NCI-H2171 treated with DMSO at 0.1 percent for 48 hours (cell line): ENCODE data around the gene LRBA.
"Not testable (repeated sequence)": the region's sequence is repeated elsewhere in the genome, so short reads cannot be mapped to it uniquely, and the experiment has no call there.

Experiments used
- DNase-seq: peaks from one replicate; lab custom pipeline; 2025; lab: John Stamatoyannopoulos, UW

Gene LRBA

GRCh38 chr4:151014521-151015458, at the start of gene LRBA:
TSS of gene LRBA (minus strand) at chr4:151015284. CDS start at chr4:151014642, 642 bp downstream.
- peak; percentile 68 for DNase-seq

- DNase-seq = not testable (repeated sequence)
Measured at GRCh38 chr4:151063143-151063542, 48.1 kb upstream of the LRBA start.

DNA sequence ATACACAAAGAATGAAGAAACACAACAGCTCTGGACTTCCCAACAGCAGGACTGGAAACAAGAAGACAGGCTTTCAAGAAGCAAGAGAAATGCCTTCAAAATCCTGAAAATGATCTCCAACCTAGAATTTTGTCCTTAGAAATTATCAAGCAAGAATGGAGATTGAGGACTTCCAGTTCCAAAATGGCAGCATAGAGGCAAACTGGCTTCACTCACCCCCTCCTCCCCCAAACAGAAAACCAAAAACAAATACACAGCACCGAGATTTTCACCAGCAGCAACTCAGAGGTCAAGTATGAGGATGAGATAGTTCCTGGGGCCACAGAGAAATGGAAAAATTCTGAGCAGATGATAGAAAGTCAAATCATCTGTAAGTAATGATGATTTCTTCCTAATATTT, 40.5 kb upstream of the LRBA start:
- no peak for DNase-seq

DNA sequence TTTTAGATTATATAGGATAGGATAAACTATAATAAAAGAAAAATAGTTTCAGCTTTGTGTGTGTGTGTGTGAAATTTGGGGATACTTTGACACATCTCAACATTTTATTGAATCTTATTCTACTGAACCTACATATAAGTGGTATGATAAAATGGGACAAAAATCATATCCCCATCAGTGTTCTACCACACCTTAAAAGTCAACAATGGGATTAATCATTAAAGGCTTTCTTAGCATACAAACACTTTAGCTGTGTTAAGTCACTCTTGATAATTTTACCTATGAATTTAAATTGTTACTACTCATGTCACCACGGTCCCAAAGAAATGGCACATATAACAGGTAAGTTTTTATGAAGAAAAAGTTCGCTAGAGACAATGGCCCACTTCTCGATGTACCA, 37.7 kb upstream of the LRBA start:
- DNase-seq = no peak

- DNase-seq = no peak
Measured at GRCh38 chr4:151049430-151049884, 34.4 kb upstream of the LRBA start.

DNA sequence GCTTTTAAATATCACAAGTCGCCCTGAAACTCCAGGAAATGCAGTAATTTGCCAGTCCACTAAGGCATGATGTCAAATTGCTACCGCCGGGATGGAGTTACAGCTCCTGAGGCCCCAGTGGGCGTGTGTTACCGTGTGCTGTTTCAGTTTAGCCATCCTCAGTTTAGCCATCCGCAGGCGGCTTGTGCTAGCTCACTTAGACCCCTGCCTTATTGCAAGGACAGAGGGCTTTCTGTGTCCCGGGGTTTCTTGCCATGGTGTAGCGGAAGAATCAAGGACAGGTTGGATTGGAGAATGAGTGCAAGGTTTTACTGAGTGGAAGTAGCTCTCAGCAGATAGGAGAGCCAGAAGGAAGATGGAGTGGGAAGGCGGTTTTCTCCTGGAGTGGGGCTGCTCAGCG, 33.8 kb upstream of the LRBA start:
- no peak for DNase-seq

DNA sequence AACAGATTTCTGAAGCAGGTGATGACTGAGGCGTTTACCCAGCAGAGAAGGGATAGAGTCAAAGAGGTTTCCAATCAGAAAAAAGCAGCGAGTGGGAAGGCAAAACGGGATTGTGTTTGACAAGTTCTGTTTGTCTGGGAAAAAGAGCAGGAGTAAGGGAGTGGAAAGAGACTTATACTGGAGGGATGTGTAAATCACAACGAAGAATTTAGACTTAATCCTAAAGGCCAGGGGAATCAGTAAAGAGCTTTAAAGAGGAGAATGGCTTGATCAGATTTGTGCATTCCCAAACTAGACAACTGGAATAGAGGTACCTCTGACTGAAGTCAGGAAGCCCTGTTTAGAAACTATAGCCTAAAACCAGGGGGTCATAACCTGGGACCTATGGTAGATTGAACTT, 31.5 kb upstream of the LRBA start:
- no peak for DNase-seq

- no peak for DNase-seq
Measured at GRCh38 chr4:151045907-151046306, 30.8 kb upstream of the LRBA start.

DNA sequence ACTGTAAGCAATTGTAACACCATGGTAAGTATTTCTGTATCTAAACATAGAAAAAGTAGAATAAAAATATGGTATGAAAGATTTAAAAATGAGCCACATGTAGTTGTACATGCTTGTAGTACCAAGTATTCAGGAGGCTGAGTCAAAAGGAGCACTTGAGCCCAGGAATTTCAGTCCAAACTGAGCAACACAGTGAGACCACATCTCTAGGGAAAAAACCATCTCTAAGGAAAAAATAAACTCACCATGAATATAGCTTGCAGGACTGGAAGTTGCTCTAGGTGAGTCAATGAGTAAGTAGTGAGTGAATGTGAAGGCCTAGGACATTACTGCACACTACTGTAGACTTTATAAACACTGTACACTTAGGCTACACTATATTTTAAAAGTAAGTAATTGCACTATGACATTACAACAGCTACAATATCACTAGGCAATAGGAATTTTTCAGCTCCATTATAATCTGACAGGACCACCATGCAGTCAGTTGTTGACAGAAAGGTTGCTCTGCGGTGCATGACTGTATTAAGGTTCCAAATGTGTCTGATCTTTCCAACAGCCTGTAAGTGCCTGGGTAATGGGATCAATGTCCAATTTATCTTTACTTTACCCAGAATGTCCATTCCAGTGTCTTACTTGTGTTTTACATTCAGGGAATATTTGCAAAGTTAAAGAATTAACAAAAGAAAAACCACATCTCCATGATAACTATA, 28.9 kb upstream of the LRBA start:
- DNase-seq = no peak

DNA sequence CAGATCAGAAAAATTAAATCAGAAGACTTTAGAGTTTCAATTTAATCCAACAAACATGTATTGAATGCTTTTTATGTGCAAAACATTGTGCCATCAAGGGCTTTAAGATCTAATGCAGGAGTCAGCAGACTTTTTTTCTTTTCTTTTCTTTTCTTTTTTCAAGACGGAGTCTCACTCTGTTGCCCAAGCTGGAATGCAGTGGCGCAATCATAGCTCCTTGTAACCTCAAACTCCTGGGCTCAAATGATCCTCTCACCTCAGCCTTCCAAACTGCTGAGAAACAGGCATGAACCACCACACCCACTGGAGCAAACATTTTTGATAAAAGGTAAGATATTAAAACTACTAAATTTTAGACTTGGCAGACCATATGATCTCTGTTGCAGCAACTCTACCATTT, 24.6 kb upstream of the LRBA start:
- no peak for DNase-seq

DNA sequence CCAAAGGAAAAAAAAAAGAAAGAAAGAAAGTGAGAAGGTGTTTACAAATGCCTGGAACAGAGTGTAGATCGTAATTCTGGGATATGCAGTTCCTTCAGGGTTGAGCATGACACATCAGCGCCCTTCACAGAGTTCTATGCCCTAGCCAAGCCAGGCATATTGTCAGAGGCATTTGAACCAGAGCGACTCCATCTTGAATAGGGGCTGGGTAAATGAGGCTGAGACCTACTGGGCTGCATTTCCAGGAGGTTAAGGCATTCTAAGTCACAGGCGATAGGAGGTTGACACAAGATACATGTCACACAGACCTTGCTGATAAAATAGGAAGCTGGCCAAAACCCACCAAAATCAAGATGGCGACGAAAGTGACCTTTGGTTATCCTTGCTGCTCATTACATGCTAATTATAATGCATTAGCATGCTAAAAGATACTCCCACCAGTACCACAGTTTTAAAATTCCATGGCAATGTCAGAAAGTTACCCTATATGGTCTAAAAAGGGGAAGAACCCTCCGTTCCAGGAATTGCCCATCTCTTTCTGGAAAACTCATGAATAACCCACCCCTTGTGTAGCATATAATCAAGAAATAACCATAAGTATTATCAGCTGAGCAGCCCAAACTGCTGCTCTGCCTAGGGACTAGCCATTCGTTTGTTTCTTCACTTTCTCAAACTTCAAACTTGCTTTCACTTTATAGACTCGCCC, 23.5 kb upstream of the LRBA start:
- no peak for DNase-seq

DNA sequence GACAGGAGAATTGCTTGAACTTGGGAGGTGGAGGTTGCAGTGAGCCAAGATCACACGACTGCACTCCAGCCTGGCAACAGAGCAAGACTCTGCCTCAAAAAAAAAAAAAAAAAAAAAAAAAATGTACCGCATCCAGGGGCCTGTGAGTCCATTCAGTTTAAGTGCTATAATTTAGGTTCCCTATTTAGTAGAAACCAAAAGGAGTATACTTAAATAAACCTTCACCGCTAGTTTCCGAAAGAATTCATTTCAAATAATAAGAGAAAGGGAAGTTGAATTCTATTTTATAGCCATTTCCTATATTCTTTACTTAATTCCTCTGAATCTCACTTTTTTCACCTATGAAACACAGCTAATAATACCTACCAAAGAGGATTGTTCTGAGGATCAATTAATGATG, 20.8 kb upstream of the LRBA start:
- DNase-seq = no peak

DNA sequence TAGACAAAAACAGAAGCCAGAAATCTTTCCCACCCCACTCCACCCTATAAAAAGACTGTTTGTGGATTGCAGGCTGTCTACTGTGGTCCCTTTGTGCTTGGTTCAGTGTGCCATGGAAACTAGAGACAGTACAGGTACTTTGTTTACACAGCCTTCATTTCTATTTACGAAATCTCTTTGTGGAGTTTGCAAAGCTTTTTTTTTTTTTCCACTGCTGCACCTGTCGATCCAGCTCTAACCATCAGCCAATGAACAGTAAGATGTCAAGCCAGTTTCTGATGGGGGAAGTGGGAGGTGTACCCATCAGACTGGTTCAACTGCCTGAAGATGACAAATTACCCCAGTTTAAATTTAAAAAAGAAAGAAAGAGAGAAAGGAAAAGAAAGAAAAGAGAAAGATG, 20.2 kb upstream of the LRBA start:
- no peak for DNase-seq

- no peak for DNase-seq
Measured at GRCh38 chr4:151034829-151035228, 19.7 kb upstream of the LRBA start.

DNA sequence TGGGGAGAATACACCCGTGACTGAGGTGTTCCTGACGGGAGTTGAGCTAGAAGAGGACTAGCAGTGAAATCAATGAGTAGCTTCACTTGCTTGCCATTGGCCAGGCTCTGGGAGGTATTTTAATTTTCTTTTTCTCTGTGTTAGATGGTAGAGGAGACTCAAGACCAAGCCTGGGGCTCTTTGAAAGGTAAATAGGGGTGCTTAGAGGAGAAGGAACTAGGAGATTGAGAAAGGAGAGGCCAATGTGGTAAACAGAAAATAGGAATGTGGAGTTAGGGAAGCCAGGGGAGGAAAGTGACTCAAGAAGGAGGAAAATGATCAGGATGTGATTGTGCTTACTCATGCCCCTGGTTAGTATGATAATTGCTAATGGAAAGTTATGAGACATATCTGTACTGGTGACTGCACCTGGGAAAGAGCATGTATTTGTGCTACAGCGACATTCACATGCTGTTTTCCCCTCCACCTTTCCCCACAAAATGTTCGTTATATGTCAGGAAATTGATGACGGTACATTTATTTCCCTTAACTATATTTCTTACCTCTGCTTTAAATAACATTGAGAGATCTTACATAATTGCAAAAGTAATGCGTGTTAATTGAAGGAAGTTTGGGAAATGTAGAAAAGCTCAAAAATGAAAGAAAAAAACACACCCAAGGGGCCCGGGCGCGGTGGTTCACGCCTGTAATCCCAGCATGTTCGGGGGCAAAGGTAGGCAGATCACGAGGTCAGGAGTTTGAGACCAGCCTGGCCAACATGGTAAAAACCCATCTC, 16.9 kb upstream of the LRBA start:
- no peak for DNase-seq

- no peak for DNase-seq
Measured at GRCh38 chr4:151029537-151029936, 14.5 kb upstream of the LRBA start.

GRCh38 chr4:151029006-151029405, 13.9 kb upstream of the LRBA start:
- DNase-seq = not testable (repeated sequence)

DNA sequence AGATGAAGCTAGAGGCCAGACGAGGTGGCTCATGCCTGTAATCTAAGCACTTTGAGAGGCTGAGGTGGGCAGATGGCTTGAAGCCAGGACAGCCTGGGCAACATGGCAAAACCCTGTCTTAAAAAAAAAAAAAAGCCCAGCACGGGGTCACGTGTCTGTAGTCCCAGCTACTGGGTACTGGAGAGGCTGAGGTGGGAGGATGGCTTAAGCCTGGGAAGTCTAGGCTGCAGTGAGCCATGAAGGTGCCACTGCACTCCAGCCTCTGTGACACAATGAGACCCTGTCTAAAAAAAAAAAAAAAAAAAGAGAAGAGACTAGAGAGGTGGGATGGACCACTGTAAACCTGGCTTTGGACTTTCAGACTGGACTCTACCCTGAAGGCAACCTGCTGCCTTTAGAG, 10.7 kb upstream of the LRBA start:
- peak; percentile 25 for DNase-seq

DNA sequence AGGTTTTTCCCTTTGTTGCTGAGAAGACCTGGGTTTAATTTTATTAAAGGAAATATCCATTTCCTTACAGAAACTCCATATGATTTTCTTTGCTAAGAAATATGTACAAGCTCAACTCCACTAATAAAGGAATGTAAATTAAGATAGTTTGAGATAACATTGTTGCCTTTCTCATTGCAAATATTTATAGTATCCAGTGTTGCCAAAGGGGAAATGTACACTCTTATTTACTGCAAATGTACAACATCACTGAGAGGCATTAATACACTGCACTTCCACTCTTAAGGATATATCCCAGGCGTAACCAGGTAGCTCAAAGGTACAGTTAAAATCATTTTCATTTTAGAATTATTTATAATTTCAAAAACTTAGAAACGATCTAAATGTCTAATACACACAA, 7.5 kb upstream of the LRBA start:
- no peak for DNase-seq

DNA sequence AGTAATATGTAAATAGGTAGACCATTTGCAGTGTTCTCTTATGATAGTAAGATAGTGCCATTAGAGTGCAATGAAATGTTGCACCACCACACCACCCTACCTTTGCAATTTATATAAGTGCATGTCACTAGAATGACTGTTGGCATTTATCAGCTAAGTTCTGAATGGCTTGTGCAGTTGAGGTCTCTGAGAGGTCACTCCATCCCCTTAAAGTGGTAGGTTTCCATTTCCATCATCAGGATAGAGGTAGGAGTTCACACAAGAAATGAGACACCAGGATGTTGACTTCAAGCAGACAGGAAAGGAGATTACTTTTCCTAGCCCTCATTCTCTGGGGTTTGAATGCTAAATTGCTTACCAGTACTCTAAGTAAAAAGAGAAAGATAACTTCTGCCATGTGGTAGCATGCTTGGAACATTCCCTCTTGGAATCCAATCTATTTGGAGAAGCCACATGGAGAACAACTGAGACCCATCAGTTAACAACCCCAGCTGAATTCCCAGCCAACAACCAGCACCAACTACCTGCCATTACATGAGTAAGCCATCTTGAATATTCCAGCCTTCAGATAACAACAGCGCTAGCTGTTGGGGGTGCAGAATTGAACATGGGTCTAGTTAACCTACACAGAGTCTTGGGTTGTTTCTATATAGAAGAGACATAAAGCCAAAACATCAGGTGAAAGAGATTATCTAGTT, 6.7 kb upstream of the LRBA start:
- no peak for DNase-seq
